ENCODE data around the gene OSER1. TPM values are rescaled to one million over a fixed set of nuclear protein-coding genes. Genes with fewer than 3 reads are reported as not detected.
A peak's percentile ranks its signal among the peaks of the same experiment; 100 is the strongest.
"Not testable (repeated sequence)": the region's sequence is repeated elsewhere in the genome, so short reads cannot be mapped to it uniquely, and the experiment has no call there.

OSER1 gene
- total RNA-seq, 4 donors from 2014 or later: 45.2 to 94.4 (median 71.0) TPM

DNA sequence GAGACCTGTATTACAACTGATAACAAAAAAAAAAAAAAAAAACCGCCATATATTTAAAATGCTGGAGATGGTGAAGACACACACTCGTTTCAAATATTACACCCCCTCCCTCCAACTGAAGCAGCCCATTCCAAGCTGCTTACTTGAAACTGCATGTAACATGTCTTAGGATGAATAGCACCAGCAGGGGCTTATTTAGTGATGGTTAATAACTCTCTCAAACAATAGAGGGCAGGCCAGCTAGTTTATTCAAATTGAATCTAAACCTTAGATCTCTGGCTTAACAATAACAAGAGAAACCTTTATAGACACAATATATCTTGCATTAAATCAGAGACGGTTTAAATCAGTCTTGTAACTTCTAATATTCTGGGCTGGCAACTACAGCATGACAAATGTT, 14.3 kb downstream of the OSER1 start:
- Histone ChIP-seq H3K27ac (replicated peaks in 1 of 4) (no peak overlapping the region), H3K4me3 (no peak overlapping the region), H3K36me3 (peaks cover 25 to 58% (median 44%) of the 10 kb centered on the region in 4 donors), H3K4me1 (peaks cover 16 to 32% (median 28%) of the 10 kb centered on the region in 4 donors), H3K27me3 (no peaks in the 10 kb centered on the region), H3K9me3 (no peaks in the 10 kb centered on the region)
- TF ChIP-seq, protein P1, sequence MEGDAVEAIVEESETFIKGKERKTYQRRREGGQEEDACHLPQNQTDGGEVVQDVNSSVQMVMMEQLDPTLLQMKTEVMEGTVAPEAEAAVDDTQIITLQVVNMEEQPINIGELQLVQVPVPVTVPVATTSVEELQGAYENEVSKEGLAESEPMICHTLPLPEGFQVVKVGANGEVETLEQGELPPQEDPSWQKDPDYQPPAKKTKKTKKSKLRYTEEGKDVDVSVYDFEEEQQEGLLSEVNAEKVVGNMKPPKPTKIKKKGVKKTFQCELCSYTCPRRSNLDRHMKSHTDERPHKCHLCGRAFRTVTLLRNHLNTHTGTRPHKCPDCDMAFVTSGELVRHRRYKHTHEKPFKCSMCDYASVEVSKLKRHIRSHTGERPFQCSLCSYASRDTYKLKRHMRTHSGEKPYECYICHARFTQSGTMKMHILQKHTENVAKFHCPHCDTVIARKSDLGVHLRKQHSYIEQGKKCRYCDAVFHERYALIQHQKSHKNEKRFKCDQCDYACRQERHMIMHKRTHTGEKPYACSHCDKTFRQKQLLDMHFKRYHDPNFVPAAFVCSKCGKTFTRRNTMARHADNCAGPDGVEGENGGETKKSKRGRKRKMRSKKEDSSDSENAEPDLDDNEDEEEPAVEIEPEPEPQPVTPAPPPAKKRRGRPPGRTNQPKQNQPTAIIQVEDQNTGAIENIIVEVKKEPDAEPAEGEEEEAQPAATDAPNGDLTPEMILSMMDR (IDR thresholded peaks at IDR 0.05): peak in 1 of 3 experiments; percentile 6
- TF ChIP-seq EP300 (IDR thresholded peaks at IDR 0.05): no peak
- no peak for DNase-seq (ENCODE audit: extremely low spot score)
- intact Hi-C loops (cut with DNase I): loop anchor here (5.0 kb wide), 1 partner anchor 444 kb away; no protein-coding TSS in a partner anchor
- whole genome bisulfite sequencing: 66% methylated on average over 3 of the region's 3 CpGs

- no peak overlapping the region for H3K27ac ChIP-seq (replicated peaks in 1 of 4)
- no peak for DNase-seq (ENCODE audit: extremely low spot score)
- 91% methylated on average over 1 of the region's 1 CpG for WGBS
- no peak for TF ChIP-seq EP300 (IDR thresholded peaks at IDR 0.05)
- no peak for TF ChIP-seq POLR2AphosphoS5 (IDR thresholded peaks at IDR 0.05)
- TF ChIP-seq, protein P1 (IDR thresholded peaks at IDR 0.05): no peak
- TF ChIP-seq POLR2A (IDR thresholded peaks at IDR 0.05; ENCODE audit: low read depth): no peak
- intact Hi-C loops (cut with DNase I): loop anchor here (5.0 kb wide), 1 partner anchor 443 kb away; no protein-coding TSS in a partner anchor
- H3K4me3 ChIP-seq: no peak overlapping the region
- no peaks in the 10 kb centered on the region for H3K9me3 ChIP-seq
- H3K27me3 ChIP-seq: no peaks in the 10 kb centered on the region
- peaks cover 9 to 26% (median 22%) of the 10 kb centered on the region in 4 donors for H3K4me1 ChIP-seq
- peaks cover 25 to 52% (median 39%) of the 10 kb centered on the region in 4 donors for H3K36me3 ChIP-seq
Measured at GRCh38 chr20:44195605-44196004, 15.0 kb downstream of the OSER1 start.

- no peak overlapping the region for H3K27ac ChIP-seq (replicated peaks in 1 of 4)
- intact Hi-C loops (cut with DNase I): no loop called here
- H3K4me1 ChIP-seq: peaks cover 7 to 30% (median 22%) of the 10 kb centered on the region in 4 donors
- H3K36me3 ChIP-seq: peaks cover 17 to 34% (median 26%) of the 10 kb centered on the region in 4 donors
- DNase-seq (ENCODE audit: extremely low spot score): no peak
- TF ChIP-seq POLR2AphosphoS5 (IDR thresholded peaks at IDR 0.05) (no peak), POLR2A (IDR thresholded peaks at IDR 0.05; ENCODE audit: low read depth) (no peak), EP300 (IDR thresholded peaks at IDR 0.05) (no peak)
- TF ChIP-seq, protein P1 (IDR thresholded peaks at IDR 0.05): no peak
- WGBS: 79% methylated on average over 2 of the region's 2 CpGs
- H3K27me3 ChIP-seq: no peaks in the 10 kb centered on the region
- no peak overlapping the region for H3K4me3 ChIP-seq
- H3K9me3 ChIP-seq: no peaks in the 10 kb centered on the region
Measured at GRCh38 chr20:44193801-44194200, 16.8 kb downstream of the OSER1 start.

GRCh38 chr20:44191640-44192039, 18.9 kb downstream of the OSER1 start:
- Histone ChIP-seq H3K36me3 (peaks cover 4 to 12% (median 8%) of the 10 kb centered on the region in 4 donors), H3K4me1 (peaks cover 18 to 46% (median 36%) of the 10 kb centered on the region in 4 donors)
- DNase-seq (ENCODE audit: extremely low spot score); H3K9me3 ChIP-seq; H3K4me3 ChIP-seq; H3K27ac ChIP-seq (replicated peaks in 1 of 4); H3K27me3 ChIP-seq: not testable (repeated sequence)
- 92% methylated on average over 5 of the region's 5 CpGs for WGBS
- intact Hi-C loops (cut with DNase I): loop anchor here (2.0 kb wide), 1 partner anchor 75 kb away; no protein-coding TSS in a partner anchor

DNA sequence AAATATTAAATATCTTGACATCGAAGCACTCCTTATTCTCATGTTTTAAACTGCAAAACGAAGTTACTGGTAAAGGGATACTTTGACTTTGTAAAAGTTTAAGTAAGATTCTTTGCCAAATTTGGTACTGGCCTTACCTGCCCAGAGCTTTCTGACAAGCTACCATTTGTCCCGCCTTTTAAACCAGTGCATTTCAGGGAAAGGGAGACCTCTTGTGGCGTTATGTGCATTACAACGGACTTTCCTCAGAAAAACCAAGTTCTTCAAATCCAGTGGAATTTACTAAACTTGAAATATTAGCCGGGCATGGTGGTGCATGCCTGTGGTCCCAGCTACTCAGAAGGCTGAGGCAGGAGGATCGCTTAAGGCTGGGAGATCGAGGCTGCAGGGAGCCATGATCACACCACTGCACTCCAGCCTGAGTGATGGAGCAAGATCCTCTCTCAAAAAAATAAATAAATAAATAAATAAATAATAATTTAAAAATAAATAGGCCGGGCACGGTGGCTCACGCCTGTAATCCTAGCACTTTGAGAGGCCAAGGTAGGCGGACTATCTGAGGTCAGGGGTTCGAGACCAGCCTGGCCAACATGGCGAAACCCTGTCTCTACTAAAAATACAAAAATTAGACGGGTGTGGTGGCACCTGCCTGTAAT, 20.2 kb downstream of the OSER1 start:
- TF ChIP-seq POLR2AphosphoS5 (IDR thresholded peaks at IDR 0.05): peak in 1 of 2 donors; percentile 15
- TF ChIP-seq, protein P1 (IDR thresholded peaks at IDR 0.05): peak; percentile 77 to 94 (median 81)
- H3K36me3 ChIP-seq; H3K4me3 ChIP-seq; H3K9me3 ChIP-seq; DNase-seq (ENCODE audit: extremely low spot score); H3K27me3 ChIP-seq: not testable (repeated sequence)
- intact Hi-C loops (cut with DNase I): loop anchor here (2.0 kb wide), 1 partner anchor 74 kb away; no protein-coding TSS in a partner anchor
- Histone ChIP-seq H3K27ac (replicated peaks in 1 of 4) (peak overlapping the region in 3 of 4 donors; percentile 90 to 98 (median 95)), H3K4me1 (peaks cover 21 to 43% (median 33%) of the 10 kb centered on the region in 4 donors)
- 23% methylated on average over 15 of the region's 15 CpGs for WGBS

Data from esophagus muscularis mucosa (tissue), 4 donors.